Omental fat pad (tissue), 4 donors: Measurements from ENCODE around the gene LDAF1. TPM values are rescaled to one million over a fixed set of nuclear protein-coding genes. Genes with fewer than 3 reads are reported as not detected.
A peak's percentile ranks its signal among the peaks of the same experiment; 100 is the strongest.

Experiments used
- ATAC-seq: fragments of 150-250 bp; one replicate; pipeline ENCODE4 v1.9.1; 2016; ENCODE audit warnings: mild to moderate bottlenecking, moderate library complexity; ENCODE audit not compliant: low FRiP score
- DNase-seq: peaks from one replicate; pipeline ENCODE4 v3.0.0-alpha.2; 2019; ENCODE audit warnings: low spot score
- total RNA-seq, 4 donors: library from RNA; depleted of rRNA; stranded (reverse); fragments of >200 nt; gene quantifications; one replicate each; pipeline ENCODE4 v1.1.0, GENCODE V29; 2016
- TF ChIP-seq, protein P1 (sequence below), 3 donors: fragments of 450-650 bp; IDR thresholded peaks; one replicate each; pipeline ENCODE4 v1.5.1; 2016 to 2017; ENCODE audit warnings: antibody characterized with exemption in 3 of 3, mild to moderate bottlenecking in 3 of 3, moderate library complexity in 2 of 3

LDAF1 gene
- total RNA-seq, 4 donors from 2014 or later = 22.6 to 60.4 (median 40.9) TPM

DNA sequence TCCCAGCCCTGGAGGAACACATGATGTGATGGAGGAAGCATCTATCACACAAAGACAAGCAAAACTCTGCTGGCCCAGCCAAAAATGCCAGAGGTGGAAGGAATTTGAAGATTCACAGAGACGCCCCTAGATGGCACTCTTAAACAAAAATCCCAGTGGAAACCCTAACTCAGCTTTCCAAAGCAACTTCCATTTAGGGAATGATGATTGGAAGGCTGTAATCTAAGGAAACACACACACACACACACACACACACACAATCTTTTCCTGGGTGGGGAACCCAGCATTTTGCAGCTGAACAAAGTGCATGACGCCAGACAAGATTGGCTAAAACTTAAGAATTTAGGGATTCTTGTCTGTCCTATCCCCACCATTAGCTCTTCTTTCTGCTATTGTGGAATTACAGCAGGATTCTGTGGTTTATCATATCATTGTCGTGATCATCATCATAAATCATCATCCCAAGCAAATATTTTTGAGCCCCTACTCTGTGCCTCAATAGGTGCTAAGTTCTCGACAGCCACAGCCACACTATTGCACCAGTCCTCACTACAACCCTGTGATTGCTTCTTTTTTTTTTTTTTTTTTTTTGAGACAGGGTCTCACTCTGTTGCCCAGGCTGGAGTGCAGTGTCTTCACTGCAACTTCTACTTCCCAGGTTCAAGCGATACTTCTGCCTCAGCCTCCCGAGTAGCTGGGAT, 1.6 kb upstream of the LDAF1 start:
- peak; percentile 47 for ATAC-seq
- no peak for DNase-seq
- TF ChIP-seq, protein P1, sequence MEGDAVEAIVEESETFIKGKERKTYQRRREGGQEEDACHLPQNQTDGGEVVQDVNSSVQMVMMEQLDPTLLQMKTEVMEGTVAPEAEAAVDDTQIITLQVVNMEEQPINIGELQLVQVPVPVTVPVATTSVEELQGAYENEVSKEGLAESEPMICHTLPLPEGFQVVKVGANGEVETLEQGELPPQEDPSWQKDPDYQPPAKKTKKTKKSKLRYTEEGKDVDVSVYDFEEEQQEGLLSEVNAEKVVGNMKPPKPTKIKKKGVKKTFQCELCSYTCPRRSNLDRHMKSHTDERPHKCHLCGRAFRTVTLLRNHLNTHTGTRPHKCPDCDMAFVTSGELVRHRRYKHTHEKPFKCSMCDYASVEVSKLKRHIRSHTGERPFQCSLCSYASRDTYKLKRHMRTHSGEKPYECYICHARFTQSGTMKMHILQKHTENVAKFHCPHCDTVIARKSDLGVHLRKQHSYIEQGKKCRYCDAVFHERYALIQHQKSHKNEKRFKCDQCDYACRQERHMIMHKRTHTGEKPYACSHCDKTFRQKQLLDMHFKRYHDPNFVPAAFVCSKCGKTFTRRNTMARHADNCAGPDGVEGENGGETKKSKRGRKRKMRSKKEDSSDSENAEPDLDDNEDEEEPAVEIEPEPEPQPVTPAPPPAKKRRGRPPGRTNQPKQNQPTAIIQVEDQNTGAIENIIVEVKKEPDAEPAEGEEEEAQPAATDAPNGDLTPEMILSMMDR (IDR thresholded peaks at IDR 0.05) = no peak

DNA sequence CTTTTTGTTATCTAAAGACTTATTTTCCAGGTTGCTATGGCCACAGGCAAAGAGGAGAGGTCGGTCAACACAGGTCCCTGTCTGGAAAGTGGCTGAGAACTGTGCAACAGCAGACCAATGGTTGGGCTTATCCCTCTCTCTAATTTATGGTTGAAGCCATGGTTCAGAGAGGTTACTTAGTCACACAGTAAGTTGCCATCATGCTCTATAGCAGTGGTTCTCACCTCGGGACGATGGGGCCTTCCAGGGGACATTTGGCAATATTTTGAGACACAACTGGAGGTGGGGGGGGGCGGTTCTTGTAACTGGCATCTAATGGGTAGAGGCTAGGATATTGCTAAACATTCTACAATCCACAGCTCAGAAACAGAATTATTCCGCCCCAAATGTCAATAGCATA, 842 bp upstream of the LDAF1 start:
- DNase-seq (no peak), ATAC-seq (no peak)
- TF ChIP-seq, protein P1 (IDR thresholded peaks at IDR 0.05) = no peak

DNA sequence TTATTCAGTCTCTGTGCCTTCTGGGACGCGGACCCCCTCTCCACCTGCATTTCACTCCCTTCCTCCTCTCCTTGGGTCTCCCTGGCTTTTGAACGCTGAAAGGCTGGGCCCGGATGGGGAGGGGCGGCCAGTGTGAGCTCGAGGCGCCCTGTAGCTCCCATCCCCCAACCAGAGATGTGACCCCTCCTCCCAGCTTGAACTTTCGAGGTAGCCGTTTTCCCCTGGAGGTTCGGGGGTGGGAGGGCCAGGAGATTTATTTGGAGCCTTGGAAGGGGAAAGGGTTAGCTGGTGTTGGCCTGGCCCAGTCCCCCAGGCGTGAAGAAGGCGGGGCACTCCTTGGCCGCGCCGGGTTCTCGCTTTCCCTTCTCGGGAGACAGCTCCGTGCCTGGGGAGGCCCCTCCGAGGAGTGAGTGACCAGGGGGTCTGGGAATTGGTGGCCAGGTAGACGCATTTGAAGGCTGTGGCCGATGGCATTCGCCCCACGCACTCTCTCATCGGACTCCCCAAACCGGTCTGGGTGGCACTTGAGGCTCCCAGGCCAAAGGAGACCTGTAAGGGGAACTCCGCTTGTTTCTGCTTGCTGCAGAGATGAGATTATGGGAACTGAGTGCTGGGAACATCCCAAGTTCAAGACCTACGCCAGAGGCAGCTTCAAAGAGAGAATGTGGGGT, 942 bp downstream of the LDAF1 start:
- peak; percentile 50 for ATAC-seq
- peak; percentile 24 for DNase-seq
- TF ChIP-seq, protein P1 (IDR thresholded peaks at IDR 0.05) = no peak

DNA sequence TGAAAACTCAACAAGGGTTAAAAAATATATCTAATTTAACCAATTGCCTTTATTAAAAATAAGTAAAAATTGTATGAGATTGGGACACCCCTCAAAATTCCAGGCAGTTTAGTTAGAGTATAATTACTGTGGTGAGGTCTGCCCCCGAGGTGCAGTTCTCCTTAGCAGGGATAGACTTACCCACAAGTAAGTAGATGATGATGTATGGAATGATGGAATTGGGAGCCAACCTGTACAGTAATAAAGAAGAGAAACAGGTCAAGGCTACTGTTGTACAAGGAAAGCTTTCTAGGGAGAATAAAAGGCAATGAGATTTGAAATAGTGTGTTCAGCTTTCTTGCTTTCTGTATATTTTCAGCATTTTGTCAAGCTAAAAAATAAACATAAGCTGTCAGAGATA, 1.8 kb downstream of the LDAF1 start:
- TF ChIP-seq, protein P1 (IDR thresholded peaks at IDR 0.05) = no peak
- ATAC-seq (no peak), DNase-seq (no peak)

DNA sequence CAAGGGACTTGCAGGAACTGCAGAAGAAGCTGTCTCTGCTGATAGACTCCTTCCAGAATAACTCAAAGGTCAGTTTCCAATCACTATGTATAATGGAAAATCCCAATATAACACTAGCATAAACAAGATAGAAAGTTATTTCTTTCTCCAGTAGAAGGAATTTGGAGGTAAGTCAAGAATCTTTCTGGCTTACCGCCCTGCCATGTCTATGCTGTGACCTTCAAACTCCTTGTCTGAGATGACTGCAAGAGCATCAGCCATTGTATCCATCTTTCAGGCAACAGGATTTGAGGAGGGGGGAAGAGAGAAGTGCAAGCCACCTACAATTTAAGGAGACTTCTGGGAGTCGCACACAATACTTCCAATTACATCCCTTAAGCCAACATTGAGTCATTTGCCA, 2.7 kb downstream of the LDAF1 start:
- ATAC-seq (no peak), DNase-seq (no peak)
- TF ChIP-seq, protein P1 (IDR thresholded peaks at IDR 0.05) = no peak

DNA sequence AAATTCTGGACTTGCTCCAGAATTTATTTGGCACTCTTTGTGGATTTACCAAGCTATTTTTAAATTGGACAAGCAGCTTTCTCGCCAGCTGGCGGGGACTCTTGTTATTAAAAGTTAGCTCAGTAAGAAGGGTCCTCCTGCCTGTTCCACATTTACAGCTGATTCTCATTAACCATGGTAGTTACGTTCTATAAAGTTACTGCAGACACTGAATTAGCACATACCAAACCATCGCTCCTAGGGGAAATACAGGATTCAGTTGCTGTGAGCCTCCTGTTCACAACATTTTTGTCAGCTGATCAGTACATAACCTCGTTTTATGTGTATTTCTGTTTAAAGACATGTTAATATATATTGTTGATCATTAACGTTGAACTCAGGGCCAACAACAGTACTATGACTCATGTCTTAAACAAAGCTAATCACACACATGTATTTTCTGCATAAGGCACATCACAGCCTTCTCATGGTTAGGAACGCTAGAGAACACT, 4.2 kb downstream of the LDAF1 start:
- TF ChIP-seq, protein P1 (IDR thresholded peaks at IDR 0.05) = no peak
- ATAC-seq (no peak), DNase-seq (no peak)

DNA sequence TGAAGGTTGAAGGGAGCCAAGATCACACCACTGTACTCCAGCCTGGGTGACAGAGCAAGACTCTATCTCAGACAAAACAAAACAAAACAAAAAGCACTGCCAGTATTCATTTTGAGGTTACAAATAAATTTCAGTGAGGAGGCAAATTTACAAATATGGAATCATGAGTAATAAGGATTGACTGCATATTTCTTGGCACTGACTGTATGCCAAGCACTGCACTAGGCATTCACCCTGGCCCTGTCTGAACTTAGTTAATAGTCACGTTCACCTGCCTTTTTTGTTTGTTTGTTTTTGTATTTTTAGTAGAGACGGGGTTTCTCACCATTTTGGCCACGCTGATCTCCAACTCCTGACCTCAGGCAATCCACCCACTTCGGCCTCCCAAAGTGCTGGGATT, 5.1 kb downstream of the LDAF1 start:
- no peak for DNase-seq
- TF ChIP-seq, protein P1 (IDR thresholded peaks at IDR 0.05) = no peak
- ATAC-seq = no peak
